ENCODE measurements around the gene KMO.

KMO gene

GRCh38 chr1:241605146-241605805 lies 73.1 kb downstream of the KMO start:
- Histone ChIP-seq H3K9me2 (replicated peaks; ENCODE audit: insufficient read depth, low read length) (no peaks in the 10 kb centered on the region), H3K27ac (ENCODE audit: low read depth, low read length) (no peak overlapping the region), H2AFZ (ENCODE audit: low read depth, low read length, severe bottlenecking) (no peak overlapping the region), H3K9me3 (ENCODE audit: insufficient read depth, low read length) (no peaks in the 10 kb centered on the region), H3K9ac (ENCODE audit: low read length) (no peak overlapping the region), H3K36me3 (ENCODE audit: low read length) (no peaks in the 10 kb centered on the region), H3K27me3 (ENCODE audit: low read length) (no peaks in the 10 kb centered on the region), H3K79me2 (ENCODE audit: insufficient read depth, low read length) (no peaks in the 10 kb centered on the region), H3F3A (ENCODE audit: insufficient read depth) (no peaks in the 10 kb centered on the region; the same call in 1 of the 2 replicates), H4K20me1 (ENCODE audit: low read depth, low read length) (no peaks in the 10 kb centered on the region), H3K4me3 (ENCODE audit: insufficient read depth, low read length, poor library complexity, severe bottlenecking) (no peak overlapping the region), H3K4me2 (ENCODE audit: low read depth, low read length, poor library complexity, severe bottlenecking) (no peak overlapping the region)
- TF ChIP-seq EZH2phosphoT487 (conservative IDR thresholded peaks at IDR 0.05; ENCODE audit: low read length) (no peak), CTCF (IDR thresholded peaks at IDR 0.05; ENCODE audit: insufficient read depth, low read length, poor library complexity, severe bottlenecking) (no peak)

DNA sequence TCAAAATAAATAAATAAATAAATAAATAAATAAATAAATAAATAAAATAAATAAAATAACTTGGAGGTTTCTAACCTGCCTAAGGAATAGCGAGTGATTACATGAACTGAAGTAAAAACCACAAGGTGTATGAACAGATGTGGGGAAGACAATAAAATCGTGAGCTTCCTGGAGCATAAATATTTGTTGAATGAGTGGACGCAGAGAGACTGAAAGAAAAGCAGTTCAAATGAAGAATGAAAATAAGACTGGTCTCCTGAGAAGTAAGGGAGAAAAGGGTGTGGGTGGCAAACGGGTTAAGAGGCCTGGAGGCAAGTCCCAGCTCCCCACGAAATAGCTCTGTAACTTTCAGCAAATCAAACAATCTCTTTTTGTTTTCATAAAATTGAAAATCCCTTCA lies 74.4 kb downstream of the KMO start:
- Histone ChIP-seq H3K9ac (ENCODE audit: low read length) (no peak overlapping the region), H3K4me3 (ENCODE audit: insufficient read depth, low read length, poor library complexity, severe bottlenecking) (no peak overlapping the region), H2AFZ (ENCODE audit: low read depth, low read length, severe bottlenecking) (no peak overlapping the region), H3K79me2 (ENCODE audit: insufficient read depth, low read length) (no peaks in the 10 kb centered on the region), H3K9me3 (ENCODE audit: insufficient read depth, low read length) (no peaks in the 10 kb centered on the region), H3K36me3 (ENCODE audit: low read length) (no peaks in the 10 kb centered on the region), H3K9me2 (replicated peaks; ENCODE audit: insufficient read depth, low read length) (no peaks in the 10 kb centered on the region), H4K20me1 (ENCODE audit: low read depth, low read length) (no peaks in the 10 kb centered on the region), H3K27me3 (ENCODE audit: low read length) (no peaks in the 10 kb centered on the region), H3K27ac (ENCODE audit: low read depth, low read length) (no peak overlapping the region), H3F3A (ENCODE audit: insufficient read depth) (no peaks in the 10 kb centered on the region; the same call in 1 of the 2 replicates), H3K4me2 (ENCODE audit: low read depth, low read length, poor library complexity, severe bottlenecking) (no peak overlapping the region)
- TF ChIP-seq CTCF (IDR thresholded peaks at IDR 0.05; ENCODE audit: insufficient read depth, low read length, poor library complexity, severe bottlenecking) (no peak), EZH2phosphoT487 (conservative IDR thresholded peaks at IDR 0.05; ENCODE audit: low read length) (no peak)

DNA sequence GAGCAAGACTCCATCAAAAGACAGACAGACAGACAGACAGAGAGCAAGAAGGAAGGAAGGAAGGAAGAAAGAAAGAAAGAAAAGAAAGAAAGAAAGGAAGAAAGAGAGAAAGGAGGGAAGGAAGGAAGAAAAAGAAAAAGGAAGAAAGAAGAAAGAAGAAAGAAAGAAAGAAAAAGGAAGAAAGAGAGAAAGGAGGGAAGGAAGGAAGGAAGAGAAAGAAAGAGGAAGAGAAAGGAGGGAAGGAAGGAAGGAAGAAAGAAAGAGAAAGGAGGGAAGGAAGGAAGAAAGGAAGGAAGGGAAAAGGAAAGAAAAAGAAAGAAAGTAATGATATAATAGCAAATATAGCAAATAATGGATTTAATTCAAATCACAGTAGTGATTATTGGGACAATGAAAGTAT lies 75.3 kb downstream of the KMO start:
- TF ChIP-seq EZH2phosphoT487 (conservative IDR thresholded peaks at IDR 0.05; ENCODE audit: low read length) (no peak), CTCF (IDR thresholded peaks at IDR 0.05; ENCODE audit: insufficient read depth, low read length, poor library complexity, severe bottlenecking) (no peak)
- H2AFZ ChIP-seq (ENCODE audit: low read depth, low read length, severe bottlenecking), result no peak overlapping the region
- no peak overlapping the region for H3K4me3 ChIP-seq (ENCODE audit: insufficient read depth, low read length, poor library complexity, severe bottlenecking)

More for the DNA sequence above, 75.3 kb downstream of the KMO start:
- no peaks in the 10 kb centered on the region; the same call in 1 of the 2 replicates for H3F3A ChIP-seq (ENCODE audit: insufficient read depth)
- H3K9me2 ChIP-seq (replicated peaks; ENCODE audit: insufficient read depth, low read length), result no peaks in the 10 kb centered on the region
- H3K27ac ChIP-seq (ENCODE audit: low read depth, low read length), result no peak overlapping the region
- H3K9ac ChIP-seq (ENCODE audit: low read length), result no peak overlapping the region
- no peaks in the 10 kb centered on the region for H3K9me3 ChIP-seq (ENCODE audit: insufficient read depth, low read length)
- no peaks in the 10 kb centered on the region for H4K20me1 ChIP-seq (ENCODE audit: low read depth, low read length)
- no peaks in the 10 kb centered on the region for H3K36me3 ChIP-seq (ENCODE audit: low read length)
- H3K4me2 ChIP-seq (ENCODE audit: low read depth, low read length, poor library complexity, severe bottlenecking), result no peak overlapping the region
- H3K79me2 ChIP-seq (ENCODE audit: insufficient read depth, low read length), result no peaks in the 10 kb centered on the region
- H3K27me3 ChIP-seq (ENCODE audit: low read length), result no peaks in the 10 kb centered on the region

All from SU-DHL-6 (cell line).